GM12801 (cell line): ENCODE data around the gene SCPEP1.

Experiments used
- TF ChIP-seq, protein P1 (sequence below): IDR thresholded peaks from one replicate; pipeline ENCODE4 v1.5.1; 2011; ENCODE audit warnings: control low read depth; ENCODE audit not compliant: insufficient read length; ENCODE audit errors: extremely low read depth

Gene SCPEP1

GRCh38 chr17:56977673-56978395, at the start of gene SCPEP1:
TSS of gene SCPEP1 (plus strand) at chr17:56978131. CDS start at chr17:56978160, 29 bp downstream.
- TF ChIP-seq, protein P1, sequence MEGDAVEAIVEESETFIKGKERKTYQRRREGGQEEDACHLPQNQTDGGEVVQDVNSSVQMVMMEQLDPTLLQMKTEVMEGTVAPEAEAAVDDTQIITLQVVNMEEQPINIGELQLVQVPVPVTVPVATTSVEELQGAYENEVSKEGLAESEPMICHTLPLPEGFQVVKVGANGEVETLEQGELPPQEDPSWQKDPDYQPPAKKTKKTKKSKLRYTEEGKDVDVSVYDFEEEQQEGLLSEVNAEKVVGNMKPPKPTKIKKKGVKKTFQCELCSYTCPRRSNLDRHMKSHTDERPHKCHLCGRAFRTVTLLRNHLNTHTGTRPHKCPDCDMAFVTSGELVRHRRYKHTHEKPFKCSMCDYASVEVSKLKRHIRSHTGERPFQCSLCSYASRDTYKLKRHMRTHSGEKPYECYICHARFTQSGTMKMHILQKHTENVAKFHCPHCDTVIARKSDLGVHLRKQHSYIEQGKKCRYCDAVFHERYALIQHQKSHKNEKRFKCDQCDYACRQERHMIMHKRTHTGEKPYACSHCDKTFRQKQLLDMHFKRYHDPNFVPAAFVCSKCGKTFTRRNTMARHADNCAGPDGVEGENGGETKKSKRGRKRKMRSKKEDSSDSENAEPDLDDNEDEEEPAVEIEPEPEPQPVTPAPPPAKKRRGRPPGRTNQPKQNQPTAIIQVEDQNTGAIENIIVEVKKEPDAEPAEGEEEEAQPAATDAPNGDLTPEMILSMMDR, result no peak

- TF ChIP-seq, protein P1, result no peak
Observed at GRCh38 chr17:56928586-56928985, 49.3 kb upstream of the SCPEP1 start.

DNA sequence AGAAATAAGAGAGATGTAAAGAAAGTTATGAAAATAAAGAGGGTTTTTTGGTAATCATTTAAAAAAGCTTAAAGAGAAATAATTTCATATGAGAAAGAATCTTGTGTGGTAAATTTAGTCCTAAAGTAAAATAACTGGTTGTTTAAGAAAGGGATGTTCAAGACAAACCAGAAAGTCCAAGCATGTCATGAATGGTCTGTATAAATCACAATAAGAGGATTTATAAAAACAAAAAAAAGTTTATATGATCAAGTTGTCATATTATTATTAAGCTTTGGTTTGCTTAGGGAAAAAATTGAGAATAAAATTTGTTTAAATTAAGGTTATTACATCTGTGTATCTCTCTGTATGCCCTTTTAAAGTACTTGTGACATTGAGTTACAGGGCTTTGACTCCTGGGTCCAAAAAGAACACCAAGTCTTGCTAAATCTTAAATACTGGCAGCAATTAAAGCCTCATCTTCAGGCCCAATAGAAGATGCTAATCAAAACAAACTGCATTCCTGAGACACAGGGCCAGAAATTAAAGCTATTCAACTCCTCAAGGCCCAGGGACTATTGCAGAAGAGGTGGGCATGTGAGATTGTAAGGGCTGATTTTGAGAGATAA, 48.5 kb upstream of the SCPEP1 start:
- TF ChIP-seq, protein P1, result no peak

DNA sequence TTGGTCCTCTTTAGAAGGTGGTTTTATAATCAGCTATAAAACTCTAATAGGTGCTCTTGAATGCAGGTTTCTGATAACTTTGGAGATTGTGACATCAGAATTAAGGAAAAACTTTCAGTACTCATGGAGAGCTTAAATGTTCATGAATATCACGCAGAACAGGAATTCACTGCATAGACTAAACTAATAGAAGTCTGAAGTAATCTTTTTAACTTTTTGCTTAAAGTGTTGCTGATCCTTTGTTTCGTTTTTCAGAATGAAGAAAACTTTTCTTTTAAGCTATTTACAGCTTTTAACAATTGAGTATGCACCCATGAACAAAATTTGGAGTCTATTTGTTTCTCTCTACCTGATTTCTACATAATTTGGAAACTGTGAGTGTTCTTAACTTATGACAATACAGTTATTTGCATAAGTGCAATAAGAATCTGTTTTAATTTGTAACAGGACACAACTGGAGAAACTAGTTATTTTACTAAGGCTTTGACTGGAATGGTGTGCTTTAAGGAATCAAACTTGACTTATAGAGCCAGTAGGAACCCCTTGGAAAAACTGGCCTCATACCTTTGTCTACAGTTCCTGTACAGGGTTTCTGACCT, 47.1 kb upstream of the SCPEP1 start:
- TF ChIP-seq, protein P1, result no peak

GRCh38 chr17:56933151-56933745, 44.7 kb upstream of the SCPEP1 start:
- TF ChIP-seq, protein P1, result no peak

GRCh38 chr17:56933868-56934267, 44.1 kb upstream of the SCPEP1 start:
- TF ChIP-seq, protein P1, result no peak

GRCh38 chr17:56934280-56934679, 43.7 kb upstream of the SCPEP1 start:
- TF ChIP-seq, protein P1, result no peak
